Loucy (cell line): ENCODE data around the gene QPRT.
"Not testable (repeated sequence)": the region's sequence is repeated elsewhere in the genome, so short reads cannot be mapped to it uniquely, and the experiment has no call there.

ENCODE experiments used
- CTCF ChIP-seq: fragments of 200-600 bp; sonication (generic); conservative IDR thresholded peaks from 2 replicates; pipeline ENCODE4 v1.5.1; 2014; ENCODE audit warnings: mild to moderate bottlenecking, antibody characterized with exemption, low read length
- EZH2phosphoT487 ChIP-seq: fragments of 200-600 bp; IDR thresholded peaks from 2 replicates; pipeline ENCODE4 v1.6.1; 2018; ENCODE audit warnings: antibody characterized with exemption, mild to moderate bottlenecking, moderate library complexity, borderline replicate concordance

- TF ChIP-seq CTCF, EZH2phosphoT487: not testable (repeated sequence)
Observed at GRCh38 chr16:29746518-29746917, 67.5 kb downstream of the QPRT start.
